IPS-18c (cell line): ENCODE results near the gene SLAIN1.
A peak's percentile ranks its signal among the peaks of the same experiment; 100 is the strongest.
"Not testable (repeated sequence)": the region's sequence is repeated elsewhere in the genome, so short reads cannot be mapped to it uniquely, and the experiment has no call there.

Source experiments
- H3K4me3 ChIP-seq: 2 replicates; pipeline ENCODE4 v1.7.0; 2013; ENCODE audit warnings: low read depth, mild to moderate bottlenecking, low read length, moderate library complexity; ENCODE audit not compliant: insufficient read depth
- H3K9me3 ChIP-seq: one replicate; pipeline ENCODE4 v1.6.1; 2013; ENCODE audit warnings: mild to moderate bottlenecking, low read length, moderate library complexity; ENCODE audit not compliant: control insufficient read depth, insufficient read depth

SLAIN1 gene

GRCh38 chr13:77697217-77698103 is at the start of gene SLAIN1:
TSS of gene SLAIN1 (plus strand) at chr13:77697687. CDS start at chr13:77697914, 227 bp downstream.
- Histone ChIP-seq H3K4me3 (peak within 1 kb of the TSS; percentile 80), H3K9me3 (no peaks in the 10 kb centered on the region)

- Histone ChIP-seq H3K4me3 (no peak overlapping the region), H3K9me3 (peaks cover 2% of the 10 kb centered on the region)
Observed at GRCh38 chr13:77650409-77650808, 47.1 kb upstream of the SLAIN1 start.

- H3K4me3 ChIP-seq, result no peak overlapping the region
Observed at GRCh38 chr13:77653301-77653700, 44.2 kb upstream of the SLAIN1 start.

GRCh38 chr13:77660016-77660415 is 37.5 kb upstream of the SLAIN1 start:
- not testable (repeated sequence) for H3K9me3 ChIP-seq, H3K4me3 ChIP-seq

More at GRCh38 chr13:77653301-77653700, 44.2 kb upstream of the SLAIN1 start:
- H3K9me3 ChIP-seq, result peaks cover 2% of the 10 kb centered on the region

- Histone ChIP-seq H3K9me3 (no peaks in the 10 kb centered on the region), H3K4me3 (no peak overlapping the region)
Observed at GRCh38 chr13:77660841-77661250, 36.6 kb upstream of the SLAIN1 start.

GRCh38 chr13:77662301-77662700 is 35.2 kb upstream of the SLAIN1 start:
- H3K9me3 ChIP-seq, H3K4me3 ChIP-seq: not testable (repeated sequence)

- H3K4me3 ChIP-seq, H3K9me3 ChIP-seq: not testable (repeated sequence)
Observed at GRCh38 chr13:77662831-77663230, 34.7 kb upstream of the SLAIN1 start.

GRCh38 chr13:77674852-77675251 is 22.6 kb upstream of the SLAIN1 start:
- H3K4me3 ChIP-seq, result no peak overlapping the region
- H3K9me3 ChIP-seq, result no peaks in the 10 kb centered on the region

GRCh38 chr13:77678691-77679235 is 18.7 kb upstream of the SLAIN1 start:
- Histone ChIP-seq H3K4me3 (no peak overlapping the region), H3K9me3 (no peaks in the 10 kb centered on the region)

GRCh38 chr13:77687799-77688198 is 9.7 kb upstream of the SLAIN1 start:
- Histone ChIP-seq H3K9me3 (no peaks in the 10 kb centered on the region), H3K4me3 (no peak overlapping the region)

- Histone ChIP-seq H3K9me3 (no peaks in the 10 kb centered on the region), H3K4me3 (no peak overlapping the region)
Observed at GRCh38 chr13:77691871-77692270, 5.6 kb upstream of the SLAIN1 start.

- H3K9me3 ChIP-seq, result no peaks in the 10 kb centered on the region
- no peak overlapping the region for H3K4me3 ChIP-seq
Observed at GRCh38 chr13:77692746-77693448, 4.6 kb upstream of the SLAIN1 start.

GRCh38 chr13:77693449-77693940 is 4.0 kb upstream of the SLAIN1 start:
- H3K9me3 ChIP-seq, result no peaks in the 10 kb centered on the region
- H3K4me3 ChIP-seq, result no peak overlapping the region

GRCh38 chr13:77696006-77696878 is 1.2 kb upstream of the SLAIN1 start:
- peak overlapping the region; percentile 65 for H3K4me3 ChIP-seq
- no peaks in the 10 kb centered on the region for H3K9me3 ChIP-seq

- peak overlapping the region; percentile 65 for H3K4me3 ChIP-seq
- no peaks in the 10 kb centered on the region for H3K9me3 ChIP-seq
Observed at GRCh38 chr13:77696879-77697216, 639 bp upstream of the SLAIN1 start.

GRCh38 chr13:77698201-77699058 is 943 bp downstream of the SLAIN1 start:
- Histone ChIP-seq H3K9me3 (no peaks in the 10 kb centered on the region), H3K4me3 (peak overlapping the region; percentile 72)
